SK-N-SH (cell line): ENCODE measurements around the gene VOPP1.

Source experiments
- CTCF ChIP-seq: fragments of 200-600 bp; sonication (generic); IDR thresholded peaks from 2 replicates; pipeline ENCODE4 v1.6.1; 2017; ENCODE audit warnings: antibody characterized with exemption, mild to moderate bottlenecking, moderate library complexity
- EP300 ChIP-seq, 2 experiments: IDR thresholded peaks; 2 replicates each; pipeline versions ENCODE4 v1.4.0 to v1.6.1; 2012; ENCODE audit warnings: borderline replicate concordance in 1 of 2, low read depth in 1 of 2, low read length in 1 of 2
- IRF3 ChIP-seq: fragments of 150-350 bp; IDR thresholded peaks from 2 replicates; pipeline ENCODE4 v1.6.1; 2016; ENCODE audit warnings: mild to moderate bottlenecking, low read depth, low read length
- JUND ChIP-seq: IDR thresholded peaks from 2 replicates; pipeline ENCODE4 v1.4.0; 2012
- MAX ChIP-seq: IDR thresholded peaks from 2 replicates; pipeline ENCODE4 v1.4.0; 2012; ENCODE audit warnings: low read depth
- NFIC ChIP-seq: IDR thresholded peaks from 2 replicates; pipeline ENCODE4 v1.4.0; 2012; ENCODE audit warnings: borderline replicate concordance
- RFX5 ChIP-seq: IDR thresholded peaks from 2 replicates; pipeline ENCODE4 v1.6.1; 2012; ENCODE audit warnings: mild to moderate bottlenecking, improper control_type of control experiment, low read length
- TAF1 ChIP-seq: IDR thresholded peaks from 2 replicates; pipeline ENCODE4 v1.6.1; 2012; ENCODE audit warnings: low read depth, mild to moderate bottlenecking, low read length, moderate library complexity, borderline replicate concordance
- ZBTB33 ChIP-seq: IDR thresholded peaks from 2 replicates; pipeline ENCODE4 v1.4.0; 2012; ENCODE audit warnings: low read depth, borderline replicate concordance
- TF ChIP-seq, protein P1 (sequence below): fragments of 150-350 bp; IDR thresholded peaks from 2 replicates; pipeline ENCODE4 v1.6.1; 2017; ENCODE audit warnings: antibody characterized with exemption, low read length, low read depth, borderline replicate concordance

- TF ChIP-seq RFX5 = no peak
- no peak for TF ChIP-seq CTCF
- no peak for TF ChIP-seq EP300 (IDR thresholded peaks at IDR 0.05; ENCODE audit: borderline replicate concordance in 1 of 2, low read depth in 1 of 2, low read length in 1 of 2)
- TF ChIP-seq MAX = no peak
- no peak for TF ChIP-seq TAF1
- no peak for TF ChIP-seq NFIC
- no peak for TF ChIP-seq ZBTB33
- TF ChIP-seq IRF3 = no peak
- no peak for TF ChIP-seq JUND
- TF ChIP-seq, protein P1, sequence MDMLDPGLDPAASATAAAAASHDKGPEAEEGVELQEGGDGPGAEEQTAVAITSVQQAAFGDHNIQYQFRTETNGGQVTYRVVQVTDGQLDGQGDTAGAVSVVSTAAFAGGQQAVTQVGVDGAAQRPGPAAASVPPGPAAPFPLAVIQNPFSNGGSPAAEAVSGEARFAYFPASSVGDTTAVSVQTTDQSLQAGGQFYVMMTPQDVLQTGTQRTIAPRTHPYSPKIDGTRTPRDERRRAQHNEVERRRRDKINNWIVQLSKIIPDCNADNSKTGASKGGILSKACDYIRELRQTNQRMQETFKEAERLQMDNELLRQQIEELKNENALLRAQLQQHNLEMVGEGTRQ = no peak
These were observed 140.4 kb downstream of the VOPP1 start for GRCh38 chr7:55431898-55432297.
